Measurements from ENCODE around the gene ERAL1.
"Not testable (repeated sequence)": the region's sequence is repeated elsewhere in the genome, so short reads cannot be mapped to it uniquely, and the experiment has no call there.

Gene ERAL1

DNA sequence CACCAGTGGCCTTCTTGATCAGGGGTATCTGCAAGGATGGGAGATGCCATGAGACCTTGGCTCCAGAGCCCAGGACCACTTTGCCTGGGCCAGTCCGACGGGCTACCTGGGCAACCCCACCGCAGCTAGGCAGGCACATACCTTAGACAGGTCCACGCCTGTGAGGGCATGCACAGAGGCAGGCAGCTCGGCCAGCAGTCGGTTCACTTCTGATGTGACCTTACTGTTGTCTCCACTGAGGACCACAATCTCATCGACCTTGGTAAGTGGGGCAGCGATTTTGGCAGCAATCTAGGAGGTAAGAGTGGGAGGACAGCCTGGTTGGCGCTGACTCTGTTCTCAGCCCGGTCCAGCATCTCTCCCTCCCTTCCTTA is 25.7 kb downstream of the ERAL1 start:
- DNase-seq: no peak

DNA sequence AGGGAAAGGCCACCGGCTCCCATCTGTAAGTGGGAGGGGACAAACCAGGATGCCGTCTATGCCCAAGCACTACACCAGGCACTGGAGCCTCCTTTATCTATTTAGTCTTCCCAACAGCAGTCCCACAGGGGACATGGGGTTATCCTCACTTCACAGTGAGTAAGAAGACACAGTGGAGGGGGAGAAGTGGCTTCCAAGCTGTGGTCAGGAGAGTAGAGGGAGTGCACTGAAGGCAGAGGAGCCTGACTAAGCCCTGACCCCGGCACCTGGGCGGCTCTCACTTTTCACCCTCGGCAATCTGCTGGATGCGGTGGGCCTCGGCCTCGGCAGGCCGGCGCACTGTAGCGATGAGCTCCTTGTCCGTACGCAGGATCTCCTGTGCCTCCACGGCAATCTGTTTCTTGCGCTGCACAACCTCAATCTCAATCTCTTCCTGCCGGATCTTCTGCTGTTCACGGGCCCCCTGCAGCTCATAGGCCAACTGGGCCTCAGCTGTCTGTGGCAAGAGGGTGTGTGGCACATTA is 26.8 kb downstream of the ERAL1 start:
- DNase-seq: no peak

DNA sequence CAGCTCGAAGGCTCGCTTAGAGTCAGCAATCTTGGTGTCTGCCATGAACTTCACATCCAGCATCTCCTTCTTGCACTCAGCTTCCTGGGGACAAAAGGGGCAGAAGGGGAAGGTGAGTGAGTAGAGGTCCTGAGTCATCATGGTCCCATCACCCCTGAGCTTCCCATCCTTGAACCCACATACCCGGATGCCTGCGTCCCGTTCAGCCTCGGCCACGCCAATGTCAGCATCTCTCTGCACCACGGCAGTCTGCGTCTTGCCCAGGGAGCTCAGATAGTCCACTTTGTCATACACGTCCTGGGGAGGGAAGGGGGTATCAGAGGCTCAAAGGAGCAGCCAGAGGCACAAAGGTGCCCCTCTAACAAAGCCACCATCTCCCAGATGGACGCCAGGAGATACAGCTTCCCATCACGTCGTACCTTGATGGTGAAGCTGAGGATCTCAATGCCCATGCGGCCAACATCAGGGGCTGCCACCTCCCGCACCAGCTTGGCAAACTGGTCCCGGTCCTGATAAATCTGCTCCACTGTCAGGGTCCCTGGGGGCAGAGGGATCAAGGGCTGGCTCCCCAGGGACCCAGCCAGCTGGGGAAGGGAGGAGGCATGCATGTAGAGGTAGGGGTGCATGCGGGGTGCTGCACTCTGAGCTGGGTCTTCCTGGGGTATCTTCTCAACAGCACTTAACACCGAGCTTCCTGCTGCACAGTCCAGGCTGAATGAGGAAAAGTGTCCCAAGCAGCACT is 27.5 kb downstream of the ERAL1 start:
- DNase-seq: no peak

DNA sequence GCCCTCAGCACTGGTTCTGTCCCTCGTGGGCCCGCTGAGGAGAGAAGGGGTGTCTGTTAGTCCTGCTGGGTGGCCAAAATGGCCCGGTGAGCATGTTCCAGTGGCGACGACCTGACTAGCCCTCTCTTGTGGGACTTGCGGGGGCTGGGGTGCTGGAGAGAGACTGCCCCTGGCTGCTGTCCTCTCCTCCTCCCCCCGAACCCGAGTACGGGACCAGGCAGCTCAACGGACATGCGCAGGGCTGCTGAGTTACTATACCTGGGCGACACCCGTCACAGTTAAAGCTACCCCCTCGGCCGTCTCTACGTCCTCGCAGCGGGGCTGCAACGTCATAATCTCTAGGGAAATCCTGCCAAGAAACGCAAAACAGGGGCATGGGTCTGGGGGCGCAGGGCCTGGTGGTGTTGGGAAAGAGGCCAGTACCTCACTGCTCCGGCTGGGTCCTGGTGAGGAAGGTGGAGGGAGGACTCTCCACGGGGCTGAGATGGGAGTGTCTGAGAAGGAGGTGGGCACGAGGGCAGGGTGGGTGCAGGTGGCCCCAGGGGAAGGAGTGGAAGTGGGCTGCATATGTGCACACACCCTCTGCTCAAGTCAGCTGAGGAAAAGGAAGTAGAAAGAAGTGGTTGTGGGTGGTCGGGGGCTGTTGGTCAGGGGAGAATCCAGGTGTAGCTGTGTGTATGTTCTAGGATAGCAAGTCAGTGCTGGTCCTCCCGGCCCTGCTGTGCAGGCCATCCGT is 29.3 kb downstream of the ERAL1 start:
- no peak for DNase-seq

- DNase-seq: no peak
Observed at GRCh38 chr17:28885363-28885762, 30.5 kb downstream of the ERAL1 start.

- DNase-seq: no peak
Observed at GRCh38 chr17:28885951-28886350, 31.1 kb downstream of the ERAL1 start.

DNA sequence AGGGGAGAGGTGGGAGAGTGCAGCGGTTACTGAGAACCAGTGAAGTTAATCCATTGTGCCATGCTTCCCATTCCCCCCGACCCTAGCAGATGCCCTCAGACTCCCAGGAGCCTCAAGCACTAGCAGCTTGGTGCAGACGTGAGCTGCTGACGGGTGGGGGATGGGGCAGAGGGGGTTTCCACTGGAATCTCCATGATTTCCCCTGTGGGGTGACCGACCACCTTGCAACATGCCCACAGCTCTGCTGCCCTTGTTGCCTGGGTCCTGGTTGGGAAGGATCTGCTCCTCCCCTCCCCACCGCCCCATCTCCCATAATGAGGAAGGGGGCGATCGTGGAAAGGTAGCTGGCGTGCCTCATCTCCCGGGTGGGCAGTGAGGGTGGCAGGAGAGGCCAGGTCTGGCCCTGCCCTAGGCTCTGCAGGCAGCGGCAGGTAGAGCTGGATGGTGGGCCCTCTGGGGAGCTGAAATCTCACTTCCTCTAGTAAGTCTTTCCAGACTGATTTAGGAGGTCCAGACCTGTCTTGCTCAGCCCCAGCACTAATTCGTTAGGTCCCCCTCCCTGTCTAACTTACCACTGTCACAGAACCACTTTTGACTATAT is 33.2 kb downstream of the ERAL1 start:
- DNase-seq: no peak

DNA sequence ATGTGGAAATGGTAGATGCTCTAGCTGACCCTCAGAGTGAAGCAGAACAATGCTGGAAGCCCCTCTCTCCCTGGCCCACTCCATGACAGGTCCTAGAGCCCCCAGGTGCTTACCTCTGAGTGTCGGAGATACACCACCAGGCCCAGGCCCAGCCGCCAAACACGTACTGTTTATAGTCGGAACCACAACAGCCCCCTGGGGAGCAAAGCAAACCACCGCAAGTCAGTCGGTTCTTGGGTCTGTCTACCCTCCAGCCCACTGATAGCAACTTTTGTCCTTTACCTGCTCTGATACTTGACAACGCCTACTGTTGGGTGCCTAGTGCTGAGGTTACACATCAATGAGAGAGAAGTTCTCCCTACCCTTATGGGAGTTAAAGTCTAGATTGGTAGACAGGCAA is 34.0 kb downstream of the ERAL1 start:
- DNase-seq: no peak

DNA sequence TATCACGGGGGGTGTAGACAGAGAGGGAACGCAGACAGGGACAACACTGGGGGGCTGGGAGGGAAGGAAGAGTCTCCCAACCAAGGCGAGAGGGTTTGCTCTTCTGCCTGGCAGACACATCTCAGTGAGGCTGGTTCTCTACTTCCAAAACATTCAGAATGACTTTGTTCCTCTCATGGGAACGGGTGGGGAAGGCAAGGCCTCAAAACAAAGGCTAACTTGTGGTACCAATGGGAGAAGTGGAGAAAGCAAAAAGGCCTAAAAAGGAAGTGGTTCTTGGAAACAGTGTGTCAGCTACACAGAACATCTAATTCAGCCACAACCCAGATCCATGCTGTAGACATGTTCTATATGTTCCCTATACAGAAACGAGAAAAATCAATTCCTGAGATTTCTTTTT is 35.2 kb downstream of the ERAL1 start:
- DNase-seq: no peak

GRCh38 chr17:28891201-28891600 is 36.4 kb downstream of the ERAL1 start:
- no peak for DNase-seq

DNA sequence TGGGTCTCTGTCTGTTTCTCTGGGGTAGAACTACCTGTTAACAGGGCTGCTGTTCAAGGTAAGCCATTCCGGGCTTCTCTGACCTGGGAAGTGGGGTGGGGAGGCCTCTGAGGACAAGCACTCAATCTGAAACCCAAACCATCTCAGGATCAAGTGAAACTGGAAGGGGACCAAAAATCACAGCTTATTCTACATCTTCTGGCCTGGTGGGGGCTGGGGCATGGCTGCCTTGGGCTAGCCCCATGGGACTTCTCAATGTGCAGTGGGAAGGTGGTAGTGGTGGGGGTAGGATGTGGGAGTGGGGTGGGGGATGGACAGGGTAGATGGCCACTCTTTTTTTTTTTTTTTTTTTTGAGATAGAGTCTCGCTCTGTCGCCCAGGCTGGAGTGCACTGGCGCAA is 37.2 kb downstream of the ERAL1 start:
- no peak for DNase-seq

- not testable (repeated sequence) for DNase-seq
Observed at GRCh38 chr17:28893248-28894183, 38.7 kb downstream of the ERAL1 start.

DNA sequence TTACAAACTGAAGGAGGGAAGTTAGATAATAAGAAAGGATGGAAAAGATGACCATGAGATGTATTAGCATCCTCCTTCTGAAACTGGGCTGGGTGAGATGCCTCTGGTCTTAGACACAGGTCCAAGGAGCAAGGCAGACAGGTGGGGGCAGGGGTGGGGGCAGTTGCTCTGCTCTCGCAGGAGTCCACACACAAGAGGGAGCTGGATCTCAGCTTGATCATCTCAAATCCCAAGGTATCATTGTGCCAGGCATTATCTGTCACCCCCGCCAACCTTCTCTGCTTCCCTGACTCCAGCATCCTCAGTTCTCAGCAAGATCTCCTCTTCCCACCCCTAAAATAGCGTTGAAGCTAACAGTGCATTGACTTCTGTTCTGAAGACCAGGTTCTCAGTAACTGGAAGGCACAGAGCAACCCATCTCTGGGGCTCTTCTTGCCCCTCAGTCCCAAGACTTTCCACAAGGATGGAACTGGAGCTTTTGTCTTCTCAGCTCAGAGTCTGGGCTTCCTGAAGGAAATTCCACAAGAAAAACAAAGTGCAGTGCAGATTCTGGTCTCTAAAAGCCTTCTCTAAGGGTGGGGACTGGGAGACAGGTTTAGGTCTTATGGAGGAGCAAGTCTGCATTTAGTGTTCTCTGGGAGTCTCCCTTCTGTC is 41.1 kb downstream of the ERAL1 start:
- no peak for DNase-seq

DNA sequence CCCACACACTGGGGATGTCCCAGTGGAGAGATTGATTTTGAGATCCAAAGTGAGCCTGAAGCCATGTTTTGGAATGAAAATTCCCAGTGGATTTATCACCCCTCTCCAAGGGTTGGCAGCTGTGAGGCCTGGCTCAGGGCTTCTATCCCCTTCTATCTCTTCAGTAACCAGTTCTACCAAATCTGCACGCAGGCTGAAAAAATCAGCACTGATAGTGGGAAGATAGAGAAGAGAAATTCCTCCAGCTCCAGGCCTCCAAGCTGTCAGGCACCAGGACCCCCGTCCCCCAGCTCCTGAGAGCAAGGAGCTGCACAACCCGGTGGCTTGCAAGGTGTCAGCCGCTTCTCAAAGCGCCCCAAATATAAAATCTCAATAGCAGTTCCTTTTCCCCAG is 41.7 kb downstream of the ERAL1 start:
- DNase-seq: no peak

GRCh38 chr17:28896884-28897768 is 42.3 kb downstream of the ERAL1 start, which contains the start of gene FLOT2:
FLOT2 (minus strand) TSS chr17:28897733; CDS start chr17:28897574, 159 bp downstream.
- no peak for DNase-seq

DNA sequence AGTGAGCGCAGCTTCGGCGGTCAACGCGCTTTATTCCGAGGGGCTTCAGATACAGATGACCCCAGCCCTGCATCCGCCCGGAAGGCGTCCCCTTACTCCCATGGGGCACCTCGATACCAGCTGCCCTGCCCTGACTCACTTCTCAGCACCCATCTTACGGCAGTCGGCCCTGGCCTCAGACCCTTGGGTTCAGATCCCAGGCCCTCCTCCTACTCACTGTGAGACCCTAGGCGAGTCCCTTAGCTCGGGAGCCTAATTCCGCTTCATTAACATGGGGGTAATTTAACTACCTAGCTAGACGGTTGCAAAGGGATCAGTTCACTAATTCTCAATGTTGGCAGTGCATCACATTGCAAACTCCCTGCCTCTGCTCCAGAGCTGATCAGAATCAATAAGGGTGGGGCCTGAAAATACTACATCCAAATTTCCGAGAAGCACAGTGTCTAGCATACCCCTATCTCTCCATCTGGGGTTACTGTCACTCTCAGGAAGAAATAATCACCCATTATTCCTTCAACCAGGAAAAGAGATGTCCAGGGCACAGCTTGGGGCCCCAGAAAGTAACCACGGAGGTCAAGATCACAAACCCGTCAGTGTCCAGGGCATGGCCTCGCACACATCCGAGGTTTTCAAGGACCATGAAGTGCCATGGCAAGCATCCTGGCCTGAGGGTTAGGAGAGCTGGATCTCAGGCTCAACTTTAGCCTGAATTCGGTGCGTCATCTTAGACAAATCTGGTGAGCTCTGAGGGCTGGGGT is 43.1 kb downstream of the ERAL1 start:
- DNase-seq: no peak

GRCh38 chr17:28898527-28898955 is 43.7 kb downstream of the ERAL1 start:
- DNase-seq: no peak

DNA sequence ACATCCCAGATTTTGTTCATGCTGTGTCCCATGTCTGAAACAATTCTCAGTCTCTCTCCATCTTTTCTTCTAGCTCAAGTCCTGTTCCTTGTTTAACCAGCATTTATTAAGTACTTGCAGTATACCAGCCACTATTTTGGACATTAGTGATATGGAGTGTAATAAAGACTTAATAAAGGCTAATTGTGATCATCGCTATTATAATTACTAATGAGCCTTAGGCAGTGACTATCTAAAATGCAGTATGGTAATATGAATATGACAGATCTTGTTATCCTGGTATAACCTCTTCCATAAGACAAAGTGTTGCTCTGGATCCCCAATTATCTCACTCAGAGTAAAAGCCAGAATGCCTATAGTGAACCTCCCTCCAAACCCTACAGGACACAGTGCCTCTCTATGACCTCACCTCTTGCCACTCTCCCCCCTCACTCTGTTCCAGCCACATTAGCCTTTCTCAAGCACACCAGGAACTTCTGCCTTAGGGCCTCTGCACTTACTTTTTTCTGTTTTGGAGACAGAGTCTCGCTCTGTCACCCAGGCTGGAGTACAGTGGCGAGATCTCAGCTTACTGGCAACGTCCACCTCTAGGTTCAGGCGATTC is 44.5 kb downstream of the ERAL1 start:
- DNase-seq: no peak

DNA sequence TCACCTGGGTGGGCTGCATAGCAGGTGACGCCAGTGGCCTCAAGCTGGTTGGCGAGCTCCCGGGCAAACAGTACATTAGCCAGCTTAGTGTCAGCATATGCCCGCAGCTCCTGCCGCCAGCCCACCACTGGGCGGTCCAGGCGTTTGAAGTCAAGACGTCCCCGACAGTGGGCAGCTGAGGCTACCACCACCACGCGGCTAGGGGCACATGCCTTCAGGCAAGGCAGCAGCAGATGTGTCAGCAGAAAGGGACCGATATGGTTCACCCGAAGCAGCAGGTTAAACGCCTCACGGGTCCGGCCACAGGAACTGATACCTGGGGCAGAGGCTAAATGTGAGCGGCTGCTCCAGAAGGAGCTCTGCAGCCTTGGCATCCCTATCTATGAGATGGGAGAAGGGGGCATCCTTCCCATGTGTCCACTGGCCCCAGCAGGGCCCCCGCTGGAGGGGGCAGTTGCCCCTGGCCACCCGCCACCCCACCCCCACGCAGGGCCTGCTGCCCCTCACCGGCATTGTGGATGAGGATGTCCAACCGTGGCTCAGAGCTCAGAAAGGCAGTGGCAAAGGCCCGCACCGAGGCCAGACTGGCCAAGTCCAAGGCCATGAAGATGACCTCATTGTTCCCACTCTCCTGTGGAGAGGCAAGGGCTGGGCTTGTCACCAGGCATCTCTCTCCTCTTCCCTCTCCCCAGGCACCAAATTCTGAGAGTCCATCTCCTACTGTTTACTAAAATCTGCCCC is 46.3 kb downstream of the ERAL1 start:
- no peak for DNase-seq

All from NCI-H2081 treated with DMSO at 0.1 percent for 48 hours (cell line).